ENCODE results near the gene C14orf132.

Gene C14orf132

GRCh38 chr14:96102081-96102856 is 63.1 kb downstream of the C14orf132 start:
- no peak for DNase-seq

GRCh38 chr14:96103075-96103474 is 63.9 kb downstream of the C14orf132 start:
- no peak for DNase-seq

GRCh38 chr14:96103560-96104460 is 64.6 kb downstream of the C14orf132 start:
- DNase-seq, result no peak

- no peak for DNase-seq
Observed at GRCh38 chr14:96104469-96105057, 65.4 kb downstream of the C14orf132 start.

GRCh38 chr14:96105089-96105925 is 66.1 kb downstream of the C14orf132 start:
- no peak for DNase-seq

GRCh38 chr14:96105926-96106441 is 66.8 kb downstream of the C14orf132 start:
- DNase-seq, result no peak

- no peak for DNase-seq
Observed at GRCh38 chr14:96106891-96107290, 67.7 kb downstream of the C14orf132 start.

GRCh38 chr14:96108061-96108795 is 69.1 kb downstream of the C14orf132 start:
- DNase-seq, result no peak

GRCh38 chr14:96108911-96109310 is 69.7 kb downstream of the C14orf132 start:
- no peak for DNase-seq

GRCh38 chr14:96109596-96110355 is 70.6 kb downstream of the C14orf132 start:
- DNase-seq, result no peak

- no peak for DNase-seq
Observed at GRCh38 chr14:96112032-96112431, 72.9 kb downstream of the C14orf132 start.

GRCh38 chr14:96114002-96114401 is 74.8 kb downstream of the C14orf132 start:
- DNase-seq, result no peak

GRCh38 chr14:96117101-96117897 is 78.1 kb downstream of the C14orf132 start:
- no peak for DNase-seq

GRCh38 chr14:96117960-96118359 is 78.8 kb downstream of the C14orf132 start:
- no peak for DNase-seq

GRCh38 chr14:96118391-96118790 is 79.2 kb downstream of the C14orf132 start:
- no peak for DNase-seq

- DNase-seq, result no peak
Observed at GRCh38 chr14:96119947-96120346, 80.8 kb downstream of the C14orf132 start.

- no peak for DNase-seq
Observed at GRCh38 chr14:96120392-96120791, 81.2 kb downstream of the C14orf132 start.

GRCh38 chr14:96120941-96121340 is 81.8 kb downstream of the C14orf132 start:
- DNase-seq, result no peak

- no peak for DNase-seq
Observed at GRCh38 chr14:96121660-96122395, 82.7 kb downstream of the C14orf132 start.

Data from activated CD4-positive, CD25-positive, alpha-beta regulatory T cell treated with anti-CD3 and anti-CD28 coated beads, Interleukin-2, amount 50 U/mL, for 72 hours (primary cell).